ENCODE data around the gene PCSK5.

Gene PCSK5

DNA sequence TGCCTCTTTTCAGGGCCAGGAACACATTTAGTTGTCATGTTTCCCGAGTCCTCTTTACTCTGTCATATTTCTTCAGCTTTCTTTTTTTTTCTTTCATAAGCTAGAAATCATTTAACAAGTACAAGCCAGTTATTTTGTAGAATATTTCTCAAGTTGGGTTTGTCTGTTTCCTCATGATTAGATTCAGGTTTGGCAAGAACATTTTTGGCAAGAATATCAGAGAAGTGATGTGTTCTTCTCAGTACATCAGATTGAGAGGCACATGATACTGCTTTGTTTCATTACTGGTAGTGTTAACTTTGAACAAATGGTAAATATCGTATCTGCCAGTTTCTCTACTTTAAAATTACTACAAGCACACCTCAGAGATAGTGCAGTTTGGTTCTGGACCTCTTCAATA is 45.1 kb downstream of the PCSK5 start:
- peaks cover 3 to 4% of the 10 kb centered on the region in 2 donors for H3K4me1 ChIP-seq (ENCODE audit: control insufficient read depth in 2 of 2, insufficient read depth in 2 of 2, low read length in 2 of 2)
- peaks cover 17% of the 10 kb centered on the region in 2 donors for H3K36me3 ChIP-seq (ENCODE audit: control insufficient read depth in 2 of 2, insufficient read depth in 2 of 2, low read length in 2 of 2)
- H3K9me3 ChIP-seq (ENCODE audit: control insufficient read depth in 2 of 2, low read length in 2 of 2): no peaks in the 10 kb centered on the region
- H3K27me3 ChIP-seq (ENCODE audit: control insufficient read depth in 2 of 2, insufficient read depth in 2 of 2, low read length in 2 of 2): no peaks in the 10 kb centered on the region
- no peak overlapping the region for H3K27ac ChIP-seq (ENCODE audit: low read depth in 2 of 2, low read length in 2 of 2)
- H3K4me3 ChIP-seq (ENCODE audit: low read length in 2 of 2): no peak overlapping the region
- H3K9ac ChIP-seq (ENCODE audit: low read depth in 1 of 2, low read length in 2 of 2): no peak overlapping the region

DNA sequence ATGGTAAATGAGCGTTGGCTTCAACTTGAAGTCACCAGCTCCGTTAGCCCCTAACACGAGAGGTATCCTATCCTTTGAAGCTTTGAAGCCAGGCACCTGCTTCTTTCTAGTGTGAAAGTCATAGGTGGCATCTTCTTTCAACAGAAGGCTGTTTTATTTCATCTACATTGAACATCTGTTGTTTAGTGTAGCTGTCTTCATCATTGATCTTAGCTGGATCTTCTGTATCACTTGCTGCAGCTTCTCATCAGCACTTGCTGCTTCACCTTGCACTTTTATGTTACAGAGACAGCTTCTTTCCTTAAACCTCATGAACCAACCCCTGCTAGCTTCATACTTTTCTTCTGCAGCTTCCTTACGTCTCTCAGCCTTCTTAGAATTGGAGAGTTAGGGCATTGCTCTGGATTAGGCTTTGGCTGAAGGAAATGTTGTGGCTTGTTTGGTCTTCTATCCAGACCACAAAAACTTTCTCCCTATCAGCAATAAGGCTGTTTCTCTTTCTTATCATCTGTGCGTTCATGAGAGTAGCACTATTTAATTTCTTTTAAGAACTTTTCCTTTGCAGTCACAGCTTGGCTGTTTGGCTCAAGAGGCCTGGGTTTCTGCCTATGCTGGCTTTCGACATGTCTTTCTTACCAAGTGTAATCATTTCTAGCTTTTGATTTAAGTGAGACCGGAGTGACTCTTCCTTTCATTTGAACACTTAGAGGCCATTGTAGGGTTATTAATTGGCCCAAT is 47.2 kb downstream of the PCSK5 start:
- H3K27me3 ChIP-seq (ENCODE audit: control insufficient read depth in 2 of 2, insufficient read depth in 2 of 2, low read length in 2 of 2): no peaks in the 10 kb centered on the region
- H3K4me1 ChIP-seq (ENCODE audit: control insufficient read depth in 2 of 2, insufficient read depth in 2 of 2, low read length in 2 of 2): peaks cover 11 to 18% of the 10 kb centered on the region in 2 donors
- H3K27ac ChIP-seq (ENCODE audit: low read depth in 2 of 2, low read length in 2 of 2): no peak overlapping the region
- no peak overlapping the region for H3K4me3 ChIP-seq (ENCODE audit: low read length in 2 of 2)
- no peak overlapping the region for H3K9ac ChIP-seq (ENCODE audit: low read depth in 1 of 2, low read length in 2 of 2)
- H3K36me3 ChIP-seq (ENCODE audit: control insufficient read depth in 2 of 2, insufficient read depth in 2 of 2, low read length in 2 of 2): peaks cover 11 to 12% of the 10 kb centered on the region in 2 donors
- H3K9me3 ChIP-seq (ENCODE audit: control insufficient read depth in 2 of 2, low read length in 2 of 2): no peaks in the 10 kb centered on the region

DNA sequence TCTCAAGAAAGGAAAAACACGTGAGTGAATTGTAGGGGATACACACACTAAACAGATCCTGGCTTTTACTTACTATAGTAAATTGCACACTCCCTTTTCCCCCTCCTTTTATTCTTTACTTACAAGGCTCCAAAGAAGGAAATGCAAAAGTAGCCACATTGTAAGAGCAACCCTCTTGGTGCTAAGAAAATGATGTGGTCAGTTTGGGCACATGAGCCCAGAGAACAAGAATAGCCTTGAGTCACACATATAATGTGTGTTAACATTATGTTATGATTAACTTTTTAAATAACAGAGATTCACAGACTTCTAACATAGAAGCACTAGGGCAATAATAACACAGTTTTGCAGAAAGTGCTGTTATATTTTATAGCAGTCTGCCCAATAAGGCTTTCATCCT is 48.5 kb downstream of the PCSK5 start:
- Histone ChIP-seq H3K27me3 (ENCODE audit: control insufficient read depth in 2 of 2, insufficient read depth in 2 of 2, low read length in 2 of 2) (no peaks in the 10 kb centered on the region), H3K27ac (ENCODE audit: low read depth in 2 of 2, low read length in 2 of 2) (no peak overlapping the region), H3K4me1 (ENCODE audit: control insufficient read depth in 2 of 2, insufficient read depth in 2 of 2, low read length in 2 of 2) (peaks cover 11 to 18% of the 10 kb centered on the region in 2 donors), H3K9me3 (ENCODE audit: control insufficient read depth in 2 of 2, low read length in 2 of 2) (no peaks in the 10 kb centered on the region), H3K4me3 (ENCODE audit: low read length in 2 of 2) (no peak overlapping the region), H3K36me3 (ENCODE audit: control insufficient read depth in 2 of 2, insufficient read depth in 2 of 2, low read length in 2 of 2) (peaks cover 4 to 7% of the 10 kb centered on the region in 2 donors), H3K9ac (ENCODE audit: low read depth in 1 of 2, low read length in 2 of 2) (no peak overlapping the region)

GRCh38 chr9:75939536-75940111 is 49.2 kb downstream of the PCSK5 start:
- Histone ChIP-seq H3K9ac (ENCODE audit: low read depth in 1 of 2, low read length in 2 of 2) (no peak overlapping the region), H3K27me3 (ENCODE audit: control insufficient read depth in 2 of 2, insufficient read depth in 2 of 2, low read length in 2 of 2) (no peaks in the 10 kb centered on the region), H3K36me3 (ENCODE audit: control insufficient read depth in 2 of 2, insufficient read depth in 2 of 2, low read length in 2 of 2) (peaks cover 0 to 3% of the 10 kb centered on the region in 2 donors), H3K27ac (ENCODE audit: low read depth in 2 of 2, low read length in 2 of 2) (no peak overlapping the region), H3K9me3 (ENCODE audit: control insufficient read depth in 2 of 2, low read length in 2 of 2) (no peaks in the 10 kb centered on the region), H3K4me1 (ENCODE audit: control insufficient read depth in 2 of 2, insufficient read depth in 2 of 2, low read length in 2 of 2) (peaks cover 11 to 18% of the 10 kb centered on the region in 2 donors), H3K4me3 (ENCODE audit: low read length in 2 of 2) (no peak overlapping the region)

DNA sequence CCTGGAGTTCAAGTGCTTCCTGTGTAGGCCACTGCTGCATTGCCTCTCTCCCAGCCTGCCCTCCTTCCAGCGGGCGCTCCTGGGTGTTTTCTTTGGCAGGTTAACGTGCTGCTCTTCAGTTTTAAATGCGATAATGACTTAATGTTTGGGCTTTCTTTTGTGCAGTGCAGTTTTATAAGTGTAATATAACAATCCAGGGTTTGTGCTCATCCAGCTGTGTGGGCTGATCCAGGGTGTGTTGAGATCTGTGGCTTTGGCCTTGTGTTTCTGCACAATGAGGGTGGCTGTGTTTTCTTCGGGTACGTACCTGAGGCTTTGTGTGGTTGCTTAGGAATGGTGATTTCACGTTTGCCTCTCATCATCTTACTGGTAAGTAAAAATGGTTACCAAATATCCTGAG is 50.6 kb downstream of the PCSK5 start:
- Histone ChIP-seq H3K36me3 (ENCODE audit: control insufficient read depth in 2 of 2, insufficient read depth in 2 of 2, low read length in 2 of 2) (peaks cover 0 to 4% of the 10 kb centered on the region in 2 donors), H3K9ac (ENCODE audit: low read depth in 1 of 2, low read length in 2 of 2) (no peak overlapping the region), H3K27me3 (ENCODE audit: control insufficient read depth in 2 of 2, insufficient read depth in 2 of 2, low read length in 2 of 2) (no peaks in the 10 kb centered on the region), H3K9me3 (ENCODE audit: control insufficient read depth in 2 of 2, low read length in 2 of 2) (no peaks in the 10 kb centered on the region), H3K27ac (ENCODE audit: low read depth in 2 of 2, low read length in 2 of 2) (peak overlapping the region; percentile 46 to 53), H3K4me3 (ENCODE audit: low read length in 2 of 2) (peak overlapping the region in 1 of 2 donors; percentile 38), H3K4me1 (ENCODE audit: control insufficient read depth in 2 of 2, insufficient read depth in 2 of 2, low read length in 2 of 2) (peaks cover 11 to 18% of the 10 kb centered on the region in 2 donors)

DNA sequence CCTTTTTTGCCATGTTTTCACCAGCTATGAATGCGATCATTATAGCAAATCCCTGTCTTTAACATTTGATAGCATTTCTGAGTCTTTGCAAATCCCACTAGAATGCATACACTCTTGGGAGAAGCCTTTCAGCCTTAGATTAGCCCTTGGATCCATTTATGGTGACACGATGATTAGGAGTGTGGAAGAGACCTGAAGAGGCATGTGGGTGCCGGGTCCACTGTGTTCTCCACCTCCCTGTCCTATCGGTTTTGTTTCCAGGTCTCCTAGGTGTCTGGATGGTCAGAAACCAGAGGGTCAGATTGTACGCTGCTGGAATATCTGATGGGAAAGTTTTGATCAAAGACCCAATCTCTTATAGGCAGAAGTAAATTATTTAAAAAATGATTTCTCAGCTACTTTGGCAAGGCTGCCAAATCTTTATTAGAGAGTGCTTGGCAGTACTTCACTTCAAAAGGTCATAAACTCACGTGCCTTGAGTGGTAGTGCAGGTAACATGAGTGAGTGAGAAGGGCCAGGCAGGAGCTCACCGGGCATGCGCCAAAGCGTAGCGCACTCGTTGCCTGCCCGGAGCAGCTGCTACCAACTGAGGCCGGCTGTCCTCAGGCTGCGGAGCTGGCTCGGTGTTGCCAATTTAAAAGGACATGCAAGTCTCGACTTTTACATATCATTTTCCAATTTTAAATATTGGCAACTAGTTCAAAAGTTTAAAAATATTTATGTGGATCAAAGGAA is 51.3 kb downstream of the PCSK5 start:
- peaks cover 0 to 4% of the 10 kb centered on the region in 2 donors for H3K36me3 ChIP-seq (ENCODE audit: control insufficient read depth in 2 of 2, insufficient read depth in 2 of 2, low read length in 2 of 2)
- H3K4me3 ChIP-seq (ENCODE audit: low read length in 2 of 2): peak overlapping the region in 1 of 2 donors; percentile 38
- H3K4me1 ChIP-seq (ENCODE audit: control insufficient read depth in 2 of 2, insufficient read depth in 2 of 2, low read length in 2 of 2): peaks cover 11 to 18% of the 10 kb centered on the region in 2 donors
- H3K9ac ChIP-seq (ENCODE audit: low read depth in 1 of 2, low read length in 2 of 2): no peak overlapping the region
- no peaks in the 10 kb centered on the region for H3K9me3 ChIP-seq (ENCODE audit: control insufficient read depth in 2 of 2, low read length in 2 of 2)
- H3K27ac ChIP-seq (ENCODE audit: low read depth in 2 of 2, low read length in 2 of 2): peak overlapping the region in 1 of 2 donors; percentile 53
- H3K27me3 ChIP-seq (ENCODE audit: control insufficient read depth in 2 of 2, insufficient read depth in 2 of 2, low read length in 2 of 2): no peaks in the 10 kb centered on the region

GRCh38 chr9:75946766-75947165 is 56.3 kb downstream of the PCSK5 start:
- no peak overlapping the region for H3K27ac ChIP-seq (ENCODE audit: low read depth in 2 of 2, low read length in 2 of 2)
- peaks cover 0 to 4% of the 10 kb centered on the region in 2 donors for H3K36me3 ChIP-seq (ENCODE audit: control insufficient read depth in 2 of 2, insufficient read depth in 2 of 2, low read length in 2 of 2)
- H3K9me3 ChIP-seq (ENCODE audit: control insufficient read depth in 2 of 2, low read length in 2 of 2): no peaks in the 10 kb centered on the region
- H3K9ac ChIP-seq (ENCODE audit: low read depth in 1 of 2, low read length in 2 of 2): no peak overlapping the region
- peaks cover 0 to 9% of the 10 kb centered on the region in 2 donors for H3K4me1 ChIP-seq (ENCODE audit: control insufficient read depth in 2 of 2, insufficient read depth in 2 of 2, low read length in 2 of 2)
- H3K27me3 ChIP-seq (ENCODE audit: control insufficient read depth in 2 of 2, insufficient read depth in 2 of 2, low read length in 2 of 2): no peaks in the 10 kb centered on the region
- H3K4me3 ChIP-seq (ENCODE audit: low read length in 2 of 2): no peak overlapping the region

- no peaks in the 10 kb centered on the region for H3K27me3 ChIP-seq (ENCODE audit: control insufficient read depth in 2 of 2, insufficient read depth in 2 of 2, low read length in 2 of 2)
- H3K4me1 ChIP-seq (ENCODE audit: control insufficient read depth in 2 of 2, insufficient read depth in 2 of 2, low read length in 2 of 2): peaks cover 0 to 10% of the 10 kb centered on the region in 2 donors
- H3K27ac ChIP-seq (ENCODE audit: low read depth in 2 of 2, low read length in 2 of 2): no peak overlapping the region
- no peak overlapping the region for H3K9ac ChIP-seq (ENCODE audit: low read depth in 1 of 2, low read length in 2 of 2)
- H3K9me3 ChIP-seq (ENCODE audit: control insufficient read depth in 2 of 2, low read length in 2 of 2): no peaks in the 10 kb centered on the region
- H3K4me3 ChIP-seq (ENCODE audit: low read length in 2 of 2): no peak overlapping the region
- H3K36me3 ChIP-seq (ENCODE audit: control insufficient read depth in 2 of 2, insufficient read depth in 2 of 2, low read length in 2 of 2): peaks cover 0 to 4% of the 10 kb centered on the region in 2 donors
Measured at GRCh38 chr9:75947233-75947632, 56.8 kb downstream of the PCSK5 start.

DNA sequence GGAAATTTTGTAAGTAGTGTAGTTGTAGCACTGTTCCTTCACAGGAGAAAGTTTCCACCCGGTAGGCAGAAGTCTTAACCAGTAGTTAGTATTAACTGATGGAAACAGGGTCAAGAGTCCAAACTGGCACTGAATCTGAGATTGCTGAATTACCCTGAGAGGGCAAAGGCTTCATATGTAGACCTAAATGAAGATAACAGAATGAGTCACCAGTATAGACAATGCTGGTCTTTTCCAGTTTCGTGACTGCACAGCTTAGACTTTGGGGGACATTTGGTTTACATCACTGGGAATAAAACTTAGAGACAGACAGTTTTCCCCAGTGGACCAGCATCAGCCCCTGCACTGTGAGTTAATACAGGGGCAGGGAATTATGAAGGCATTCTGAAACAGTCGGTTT is 60.5 kb downstream of the PCSK5 start:
- no peak overlapping the region for H3K9ac ChIP-seq (ENCODE audit: low read depth in 1 of 2, low read length in 2 of 2)

GRCh38 chr9:75953218-75953617 is 62.7 kb downstream of the PCSK5 start:
- Histone ChIP-seq H3K27ac (ENCODE audit: low read depth in 2 of 2, low read length in 2 of 2) (peak overlapping the region; percentile 38 to 67), H3K9ac (ENCODE audit: low read depth in 1 of 2, low read length in 2 of 2) (no peak overlapping the region), H3K4me3 (ENCODE audit: low read length in 2 of 2) (no peak overlapping the region), H3K4me1 (ENCODE audit: control insufficient read depth in 2 of 2, insufficient read depth in 2 of 2, low read length in 2 of 2) (peaks cover 11 to 40% of the 10 kb centered on the region in 2 donors), H3K36me3 (ENCODE audit: control insufficient read depth in 2 of 2, insufficient read depth in 2 of 2, low read length in 2 of 2) (no peaks in the 10 kb centered on the region), H3K27me3 (ENCODE audit: control insufficient read depth in 2 of 2, insufficient read depth in 2 of 2, low read length in 2 of 2) (no peaks in the 10 kb centered on the region), H3K9me3 (ENCODE audit: control insufficient read depth in 2 of 2, low read length in 2 of 2) (no peaks in the 10 kb centered on the region)

More for the DNA sequence above, 60.5 kb downstream of the PCSK5 start:
- H3K9me3 ChIP-seq (ENCODE audit: control insufficient read depth in 2 of 2, low read length in 2 of 2): no peaks in the 10 kb centered on the region
- no peaks in the 10 kb centered on the region for H3K27me3 ChIP-seq (ENCODE audit: control insufficient read depth in 2 of 2, insufficient read depth in 2 of 2, low read length in 2 of 2)
- peak overlapping the region; percentile 57 to 65 for H3K27ac ChIP-seq (ENCODE audit: low read depth in 2 of 2, low read length in 2 of 2)
- no peaks in the 10 kb centered on the region for H3K36me3 ChIP-seq (ENCODE audit: control insufficient read depth in 2 of 2, insufficient read depth in 2 of 2, low read length in 2 of 2)
- no peak overlapping the region for H3K4me3 ChIP-seq (ENCODE audit: low read length in 2 of 2)
- peaks cover 11 to 32% of the 10 kb centered on the region in 2 donors for H3K4me1 ChIP-seq (ENCODE audit: control insufficient read depth in 2 of 2, insufficient read depth in 2 of 2, low read length in 2 of 2)
